DND-41 (cell line): ENCODE results near the gene CELA2A.

Source experiments
- EZH2 ChIP-seq: IDR thresholded peaks from 3 replicates; pipeline ENCODE4 v1.6.1; 2012; ENCODE audit warnings: borderline replicate concordance, low read depth, mild to moderate bottlenecking, moderate library complexity, low read length, inconsistent platforms; ENCODE audit not compliant: severe bottlenecking
- TF ChIP-seq, protein P1 (sequence below): IDR thresholded peaks from 2 replicates; pipeline ENCODE4 v1.5.1; 2012; ENCODE audit warnings: borderline replicate concordance, low read length, moderate library complexity, mild to moderate bottlenecking; ENCODE audit not compliant: poor library complexity, severe bottlenecking; ENCODE audit errors: extremely low read depth

DNA sequence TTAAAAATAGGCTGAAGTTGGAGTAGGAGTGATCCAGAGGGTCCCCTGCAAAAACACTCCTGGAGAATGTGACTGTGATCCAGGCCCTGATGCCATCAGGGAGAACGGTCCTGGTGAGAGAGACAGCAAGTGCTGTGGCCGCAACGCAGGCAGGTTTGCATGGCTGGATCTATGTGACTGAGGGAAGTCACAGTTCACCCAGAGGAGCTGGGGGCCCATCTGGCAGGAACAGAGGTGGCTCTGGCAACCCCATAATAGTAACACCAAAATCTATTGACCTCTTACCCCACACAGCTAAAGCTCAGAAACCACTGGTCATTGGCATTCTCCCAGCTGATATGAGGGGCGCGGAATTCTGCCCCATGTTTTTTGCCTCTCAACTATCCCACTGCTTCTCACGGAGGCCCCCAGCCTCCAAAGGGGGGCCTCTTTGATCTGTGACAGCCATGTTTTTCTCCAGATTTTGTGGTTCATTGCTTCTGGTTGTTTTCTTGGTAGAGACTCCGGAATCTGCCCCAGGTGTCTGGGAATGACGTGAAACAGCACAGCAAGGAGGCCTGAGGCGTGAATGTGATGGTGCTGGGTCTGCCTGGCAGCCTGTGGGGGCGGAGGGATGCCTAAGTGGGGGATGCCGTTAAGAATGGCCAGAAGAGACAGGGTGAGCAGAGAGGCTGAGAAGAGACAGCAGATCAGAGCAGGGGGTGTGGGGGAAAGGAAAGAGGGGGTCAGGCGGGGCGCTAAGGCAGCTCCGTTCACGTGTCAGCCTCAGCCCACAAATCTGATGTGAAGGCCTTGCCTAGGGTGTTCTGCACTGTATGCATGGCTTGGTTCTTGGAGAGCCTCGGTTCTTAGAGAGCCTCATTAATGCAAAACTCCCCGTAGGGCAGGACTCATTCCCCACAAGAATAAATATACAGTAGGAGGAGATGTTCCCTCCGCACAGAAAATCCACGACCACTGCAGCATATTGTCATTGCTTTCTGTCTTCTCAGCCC, 43.9 kb downstream of the CELA2A start:
- TF ChIP-seq, protein P1, sequence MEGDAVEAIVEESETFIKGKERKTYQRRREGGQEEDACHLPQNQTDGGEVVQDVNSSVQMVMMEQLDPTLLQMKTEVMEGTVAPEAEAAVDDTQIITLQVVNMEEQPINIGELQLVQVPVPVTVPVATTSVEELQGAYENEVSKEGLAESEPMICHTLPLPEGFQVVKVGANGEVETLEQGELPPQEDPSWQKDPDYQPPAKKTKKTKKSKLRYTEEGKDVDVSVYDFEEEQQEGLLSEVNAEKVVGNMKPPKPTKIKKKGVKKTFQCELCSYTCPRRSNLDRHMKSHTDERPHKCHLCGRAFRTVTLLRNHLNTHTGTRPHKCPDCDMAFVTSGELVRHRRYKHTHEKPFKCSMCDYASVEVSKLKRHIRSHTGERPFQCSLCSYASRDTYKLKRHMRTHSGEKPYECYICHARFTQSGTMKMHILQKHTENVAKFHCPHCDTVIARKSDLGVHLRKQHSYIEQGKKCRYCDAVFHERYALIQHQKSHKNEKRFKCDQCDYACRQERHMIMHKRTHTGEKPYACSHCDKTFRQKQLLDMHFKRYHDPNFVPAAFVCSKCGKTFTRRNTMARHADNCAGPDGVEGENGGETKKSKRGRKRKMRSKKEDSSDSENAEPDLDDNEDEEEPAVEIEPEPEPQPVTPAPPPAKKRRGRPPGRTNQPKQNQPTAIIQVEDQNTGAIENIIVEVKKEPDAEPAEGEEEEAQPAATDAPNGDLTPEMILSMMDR: no peak
- no peak for TF ChIP-seq EZH2
